Measurements from ENCODE around the gene MIOS.
"Not testable (repeated sequence)": the region's sequence is repeated elsewhere in the genome, so short reads cannot be mapped to it uniquely, and the experiment has no call there.

MIOS gene

GRCh38 chr7:7554649-7555575 lies 11.8 kb upstream of the MIOS start:
- no peak for DNase-seq

- DNase-seq, result no peak
These were observed 9.8 kb upstream of the MIOS start for GRCh38 chr7:7556852-7557251.

GRCh38 chr7:7557252-7557651 lies 9.4 kb upstream of the MIOS start:
- DNase-seq, result no peak

GRCh38 chr7:7561591-7561990 lies 5.1 kb upstream of the MIOS start:
- not testable (repeated sequence) for DNase-seq

- no peak for DNase-seq
These were observed 3.9 kb upstream of the MIOS start for GRCh38 chr7:7562736-7563135.

GRCh38 chr7:7563269-7563668 lies 3.4 kb upstream of the MIOS start:
- DNase-seq, result no peak

GRCh38 chr7:7563813-7564212 lies 2.9 kb upstream of the MIOS start:
- no peak for DNase-seq

- no peak for DNase-seq
These were observed 2.3 kb upstream of the MIOS start for GRCh38 chr7:7564323-7564780.

- peak; percentile 62 for DNase-seq
These were observed 1.5 kb upstream of the MIOS start for GRCh38 chr7:7565018-7565680.

- DNase-seq, result peak; percentile 33
These were observed 686 bp upstream of the MIOS start for GRCh38 chr7:7565746-7566650.

GRCh38 chr7:7567898-7568531 lies 1.3 kb downstream of the MIOS start:
- DNase-seq, result no peak

GRCh38 chr7:7568553-7568952 lies 1.9 kb downstream of the MIOS start:
- no peak for DNase-seq

- DNase-seq, result no peak
These were observed 2.4 kb downstream of the MIOS start for GRCh38 chr7:7569081-7569527.

- DNase-seq, result no peak
These were observed 2.9 kb downstream of the MIOS start for GRCh38 chr7:7569615-7570014.

GRCh38 chr7:7570584-7570983 lies 3.9 kb downstream of the MIOS start:
- no peak for DNase-seq

- DNase-seq, result no peak
These were observed 7.0 kb downstream of the MIOS start for GRCh38 chr7:7573701-7574100.

- DNase-seq, result no peak
These were observed 9.7 kb downstream of the MIOS start for GRCh38 chr7:7576344-7576743.

GRCh38 chr7:7577888-7578287 lies 11.2 kb downstream of the MIOS start:
- no peak for DNase-seq

GRCh38 chr7:7579638-7580037 lies 13.0 kb downstream of the MIOS start:
- no peak for DNase-seq

- DNase-seq, result no peak
These were observed 15.0 kb downstream of the MIOS start for GRCh38 chr7:7581531-7582179.

- no peak for DNase-seq
These were observed 15.9 kb downstream of the MIOS start for GRCh38 chr7:7582596-7582995.

- DNase-seq, result no peak
These were observed 17.0 kb downstream of the MIOS start for GRCh38 chr7:7583731-7584130.
